ENCODE measurements around the gene NDUFB11. TPM values are rescaled to one million over a fixed set of nuclear protein-coding genes. Genes with fewer than 3 reads are reported as not detected.

NDUFB11 gene
- 140 to 194 TPM (median 173 TPM) in 5 replicates for total RNA-seq (2022; extraction: Qiagen RNA extraction; ENCODE audit: low read depth)

GRCh38 chrX:47144626-47145394 lies at the start of gene NDUFB11, which contains the start of gene RBM10:
Gene NDUFB11 (minus strand): TSS chrX:47144702. CDS start chrX:47144679, 23 bp downstream.
Gene RBM10 (plus strand): TSS chrX:47145221. CDS start chrX:47147482, 2,261 bp downstream.

GRCh38 chrX:47193475-47194193 lies 49.1 kb upstream of the NDUFB11 start, which contains the start of gene UBA1:
Gene UBA1 (plus strand): TSS chrX:47193829. CDS start chrX:47198803, 4,974 bp downstream.

Other genes starting within 250 kb of the NDUFB11 start
- 10.0 to 14.8 TPM (median 12.7 TPM) in 5 replicates for gene JADE3, start 232.3 kb downstream of the NDUFB11 start, total RNA-seq (2022; extraction: Qiagen RNA extraction; ENCODE audit: low read depth)
- not detected in 5 replicates for gene RGN, start 66.3 kb downstream of the NDUFB11 start, total RNA-seq (2022; extraction: Qiagen RNA extraction; ENCODE audit: low read depth)
- gene RBM10, start 519 bp upstream of the NDUFB11 start, total RNA-seq (2022; extraction: Qiagen RNA extraction; ENCODE audit: low read depth) = 28.3 to 42.2 TPM (median 41.1 TPM) in 5 replicates
- 152 to 193 TPM (median 190 TPM) in 5 replicates for gene UBA1, start 49.1 kb upstream of the NDUFB11 start, total RNA-seq (2022; extraction: Qiagen RNA extraction; ENCODE audit: low read depth)
- gene CDK16, start 74.0 kb upstream of the NDUFB11 start, total RNA-seq (2022; extraction: Qiagen RNA extraction; ENCODE audit: low read depth) = 85.4 to 114 TPM (median 107 TPM) in 5 replicates
- 48.3 to 54.7 TPM (median 52.1 TPM) in 5 replicates for gene USP11, start 88.3 kb upstream of the NDUFB11 start, total RNA-seq (2022; extraction: Qiagen RNA extraction; ENCODE audit: low read depth)
- not detected in 5 replicates for gene ZNF157, start 225.9 kb upstream of the NDUFB11 start, total RNA-seq (2022; extraction: Qiagen RNA extraction; ENCODE audit: low read depth)

All from A549 treated with RU486 at 1 μM for 4 hours (cell line).